ENCODE measurements around the gene TTF2. TPM values are rescaled to one million over a fixed set of nuclear protein-coding genes. Genes with fewer than 3 reads are reported as not detected.

The TTF2 gene
- total RNA-seq (10 to 100 TPM; 29.5 to 31.0 TPM), polyA plus RNA-seq (10 to 100 TPM; 10.8 to 13.4 (median 11.7) TPM), total RNA-seq (34.7 to 190 (median 55.2) reads per million in 6 experiments)

DNA sequence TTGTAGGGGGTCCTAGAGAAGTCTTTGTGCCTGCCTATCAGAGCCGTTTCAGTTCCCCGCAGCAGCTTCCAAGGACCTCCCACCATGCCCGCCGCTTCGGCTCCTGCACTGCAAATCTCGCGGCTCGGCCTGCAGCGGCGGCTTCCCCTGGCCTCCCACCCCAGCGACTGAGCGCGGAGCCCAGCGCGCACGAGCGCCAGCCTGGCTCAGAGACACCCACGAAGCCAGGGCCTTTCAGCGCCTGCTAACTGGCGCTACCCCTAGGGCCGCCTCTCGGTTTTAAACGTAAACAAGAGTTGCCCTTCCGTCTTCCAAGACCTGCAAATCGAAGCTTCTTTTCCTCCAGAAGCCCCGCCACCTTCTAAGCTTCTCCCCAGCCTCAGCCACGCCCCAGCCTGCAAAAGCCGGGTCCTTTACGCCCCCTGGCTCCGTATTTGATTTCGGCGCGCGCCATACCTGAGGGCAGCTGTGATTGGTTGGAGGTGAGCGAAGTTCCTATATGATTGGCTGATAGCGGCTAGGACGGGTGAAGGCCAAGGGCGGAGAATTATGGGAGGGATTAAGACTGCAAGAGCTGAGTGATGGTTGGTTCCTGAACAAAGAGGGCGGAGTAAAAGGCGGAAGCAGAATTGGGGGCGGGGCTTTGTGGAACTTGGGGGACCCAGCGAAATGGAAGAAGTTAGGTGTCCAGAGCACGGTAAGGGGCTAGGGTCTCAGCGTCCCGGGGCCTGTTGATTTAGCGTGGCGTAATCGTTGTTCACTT, at the start of gene TTF2:
TSS of gene TTF2 (plus strand) at position 649 of the 763 bp plus-strand sequence. CDS start at position 670, 21 bp downstream.
- Mint-ChIP-seq H3K27ac (peak within 1 kb of the TSS in 4 of 10 donors; percentile 19 to 86 (median 62)), H3K4me3 (no peak within 1 kb of the TSS), H3K27me3 (no peaks in the 10 kb centered on the region), H3K4me1 (peaks cover 9 to 48% (median 27%) of the 10 kb centered on the region in 4 donors), H3K36me3 (peaks cover 5 to 25% (median 16%) of the 10 kb centered on the region in 3 donors), H3K9me3 (no peaks in the 10 kb centered on the region)
- ATAC-seq (peak; percentile 90 to 91), DNase-seq (peak; percentile 87 to 99 (median 98))
- POLR2A ChIA-PET: interaction anchor here (0.6 to 3.3 kb wide), 19 partner anchors 10 to 870 kb away, joined by 3 to 23 read pairs (median 4); partner anchors contain the start of genes CD2, GDAP2, MAN1A2 and WDR3

DNA sequence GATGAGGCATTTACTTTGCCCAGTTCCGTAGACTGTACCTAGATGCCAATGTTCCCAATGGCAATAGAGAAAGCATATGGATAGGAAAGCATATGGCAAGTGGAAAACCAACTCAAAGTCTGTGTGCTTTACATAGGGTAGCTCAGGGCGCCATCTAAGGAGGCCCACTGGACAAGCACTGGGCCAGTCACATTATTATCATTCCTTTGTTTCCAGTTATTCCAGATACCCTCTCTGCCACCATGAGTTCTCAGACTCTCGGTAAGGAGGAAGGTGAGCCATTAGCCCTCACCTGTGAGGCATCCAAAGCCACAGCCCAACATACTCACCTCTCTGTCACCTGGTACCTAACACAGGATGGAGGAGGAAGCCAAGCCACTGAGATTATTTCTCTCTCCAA, 48.8 kb upstream of the TTF2 start:
- peaks cover 24 to 69% (median 56%) of the 10 kb centered on the region in 4 donors for H3K4me1 Mint-ChIP-seq
- peaks cover 0 to 6% (median 0%) of the 10 kb centered on the region in 9 donors for H3K9me3 Mint-ChIP-seq
- H3K36me3 Mint-ChIP-seq: peaks cover 0 to 36% (median 26%) of the 10 kb centered on the region in 3 donors
- POLR2A ChIA-PET: no interaction called here
- DNase-seq (no peak), ATAC-seq (no peak)
- H3K4me3 Mint-ChIP-seq: no peak overlapping the region
- H3K27ac Mint-ChIP-seq: peak overlapping the region in 2 of 10 donors; percentile 15 to 52
- no peaks in the 10 kb centered on the region for H3K27me3 Mint-ChIP-seq

DNA sequence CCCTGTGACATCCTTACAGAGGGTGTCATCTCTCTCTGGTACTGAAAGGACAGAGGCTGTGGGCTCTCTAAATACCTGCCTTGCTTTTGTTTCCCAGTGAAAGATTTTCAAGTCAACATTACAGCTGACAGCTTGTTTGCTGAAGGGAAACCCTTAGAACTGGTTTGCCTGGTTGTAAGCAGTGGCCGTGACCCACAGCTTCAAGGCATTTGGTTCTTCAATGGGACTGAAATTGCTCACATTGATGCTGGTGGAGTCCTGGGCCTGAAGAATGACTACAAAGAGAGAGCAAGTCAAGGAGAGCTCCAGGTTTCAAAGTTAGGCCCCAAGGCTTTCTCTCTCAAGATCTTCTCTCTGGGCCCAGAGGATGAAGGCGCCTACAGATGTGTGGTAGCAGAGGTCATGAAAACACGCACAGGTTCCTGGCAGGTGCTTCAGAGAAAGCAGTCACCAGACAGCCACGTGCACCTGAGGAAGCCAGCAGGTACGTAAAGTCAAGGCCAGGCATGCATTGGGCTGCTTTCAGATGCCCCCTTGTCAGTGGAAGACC, 46.7 kb upstream of the TTF2 start:
- H3K9me3 Mint-ChIP-seq: no peaks in the 10 kb centered on the region
- no peak overlapping the region for H3K4me3 Mint-ChIP-seq
- peak overlapping the region in 8 of 10 donors; percentile 19 to 81 (median 72) for H3K27ac Mint-ChIP-seq
- H3K27me3 Mint-ChIP-seq: no peaks in the 10 kb centered on the region
- DNase-seq (no peak), ATAC-seq (peak in 1 of 2 donors; percentile 37)
- H3K36me3 Mint-ChIP-seq: peaks cover 0 to 47% (median 31%) of the 10 kb centered on the region in 3 donors
- peaks cover 19 to 64% (median 41%) of the 10 kb centered on the region in 4 donors for H3K4me1 Mint-ChIP-seq
- POLR2A ChIA-PET: interaction anchor here (1.0 kb wide), 1 partner anchor 19 kb away, joined by 3 read pairs; no protein-coding TSS in a partner anchor

DNA sequence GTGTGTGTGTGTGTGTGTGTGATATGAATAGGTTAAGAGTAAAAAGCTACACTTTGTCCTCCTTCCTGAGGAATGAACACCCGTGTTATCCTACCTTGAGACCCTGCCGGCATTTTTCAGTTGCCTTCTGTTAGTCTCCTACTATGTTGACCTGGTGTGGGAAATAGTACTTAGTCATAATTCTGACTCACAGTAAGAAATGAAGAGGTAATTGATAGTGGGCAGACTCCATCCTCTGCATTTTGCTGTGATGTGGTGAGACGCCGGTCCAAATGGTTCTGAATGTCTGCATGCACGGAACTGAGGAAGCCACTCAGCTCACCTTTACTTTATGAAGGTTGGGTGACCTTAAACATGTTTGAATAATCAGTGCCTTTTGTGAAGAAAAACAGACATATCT, 45.9 kb upstream of the TTF2 start:
- Mint-ChIP-seq H3K4me1 (peaks cover 14 to 56% (median 33%) of the 10 kb centered on the region in 4 donors), H3K27ac (peak overlapping the region in 3 of 10 donors; percentile 34 to 72 (median 59)), H3K9me3 (no peaks in the 10 kb centered on the region), H3K27me3 (no peaks in the 10 kb centered on the region), H3K4me3 (no peak overlapping the region), H3K36me3 (peaks cover under 1 to 55% (median 38%) of the 10 kb centered on the region in 3 donors)
- POLR2A ChIA-PET: interaction anchor here (1.0 kb wide), 1 partner anchor 18 kb away, joined by 3 read pairs; no protein-coding TSS in a partner anchor
- ATAC-seq (no peak), DNase-seq (no peak)

DNA sequence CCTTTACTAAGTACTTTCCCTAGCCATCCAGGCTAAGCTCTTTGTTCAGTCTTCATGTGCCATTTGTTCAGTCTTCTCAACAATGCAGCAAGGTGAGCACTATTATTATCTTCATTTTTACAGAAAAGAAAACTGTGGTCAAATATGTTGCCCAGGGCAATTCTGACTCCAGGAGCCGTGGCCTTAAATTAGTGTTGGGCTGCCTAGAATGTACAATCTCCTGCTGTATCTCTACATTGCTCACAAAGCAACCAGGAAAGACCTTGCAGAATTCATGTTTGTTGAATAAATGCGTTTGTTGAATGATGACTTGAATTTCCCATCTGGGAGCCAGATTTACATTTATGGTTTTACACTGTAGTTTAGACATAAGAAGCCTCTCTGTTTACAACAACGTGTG, 44.4 kb upstream of the TTF2 start:
- Mint-ChIP-seq H3K4me1 (peaks cover 5 to 44% (median 18%) of the 10 kb centered on the region in 4 donors), H3K27ac (no peak overlapping the region), H3K27me3 (no peaks in the 10 kb centered on the region), H3K9me3 (no peaks in the 10 kb centered on the region), H3K36me3 (peaks cover 9 to 60% (median 48%) of the 10 kb centered on the region in 3 donors), H3K4me3 (no peak overlapping the region)
- POLR2A ChIA-PET: no interaction called here
- ATAC-seq (no peak), DNase-seq (no peak)

DNA sequence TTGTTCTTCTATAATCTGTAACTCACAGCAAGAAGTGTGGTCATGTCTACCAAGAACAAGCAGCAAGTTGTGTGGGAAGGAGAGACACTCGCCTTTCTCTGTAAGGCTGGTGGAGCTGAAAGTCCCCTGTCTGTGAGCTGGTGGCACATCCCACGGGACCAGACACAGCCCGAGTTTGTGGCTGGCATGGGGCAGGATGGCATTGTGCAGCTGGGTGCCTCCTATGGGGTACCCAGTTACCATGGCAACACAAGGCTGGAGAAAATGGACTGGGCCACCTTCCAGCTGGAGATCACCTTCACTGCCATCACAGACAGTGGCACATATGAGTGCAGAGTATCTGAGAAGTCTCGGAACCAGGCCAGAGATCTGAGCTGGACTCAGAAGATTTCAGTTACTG, 43.1 kb upstream of the TTF2 start:
- Mint-ChIP-seq H3K27ac (peak overlapping the region in 2 of 10 donors; percentile 38 to 39), H3K4me1 (peaks cover 5 to 33% (median 13%) of the 10 kb centered on the region in 4 donors), H3K27me3 (no peaks in the 10 kb centered on the region), H3K4me3 (no peak overlapping the region), H3K36me3 (peaks cover 9 to 59% (median 43%) of the 10 kb centered on the region in 3 donors), H3K9me3 (no peaks in the 10 kb centered on the region)
- POLR2A ChIA-PET: interaction anchor here (0.5 kb wide), 1 partner anchor 134 kb away, joined by 4 read pairs; no protein-coding TSS in a partner anchor
- ATAC-seq (no peak), DNase-seq (no peak)

DNA sequence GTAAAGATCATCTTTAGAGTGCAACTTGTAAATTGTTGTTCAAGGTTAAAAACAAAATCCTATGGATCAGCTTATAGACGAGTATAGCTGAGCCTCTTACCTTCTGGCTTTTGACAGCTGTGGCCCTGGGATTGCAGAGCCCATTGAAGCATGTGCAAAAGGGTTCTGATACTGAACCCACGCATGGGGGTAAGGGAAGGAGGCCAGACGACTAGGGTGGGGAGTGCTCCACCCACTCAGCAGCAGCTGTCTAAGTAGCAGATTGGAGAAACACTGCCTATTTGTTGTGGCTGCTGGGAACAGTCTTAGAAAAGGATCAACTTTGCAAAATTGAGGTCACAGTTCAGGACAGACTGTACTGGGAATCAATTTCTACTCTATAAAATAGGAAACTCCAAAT, 42.5 kb upstream of the TTF2 start:
- no peaks in the 10 kb centered on the region for H3K27me3 Mint-ChIP-seq
- POLR2A ChIA-PET: no interaction called here
- H3K36me3 Mint-ChIP-seq: peaks cover 9 to 61% (median 45%) of the 10 kb centered on the region in 3 donors
- DNase-seq (no peak), ATAC-seq (no peak)
- peaks cover 5 to 30% (median 13%) of the 10 kb centered on the region in 4 donors for H3K4me1 Mint-ChIP-seq
- H3K9me3 Mint-ChIP-seq: no peaks in the 10 kb centered on the region
- peak overlapping the region in 1 of 10 donors; percentile 52 for H3K27ac Mint-ChIP-seq
- H3K4me3 Mint-ChIP-seq: no peak overlapping the region

DNA sequence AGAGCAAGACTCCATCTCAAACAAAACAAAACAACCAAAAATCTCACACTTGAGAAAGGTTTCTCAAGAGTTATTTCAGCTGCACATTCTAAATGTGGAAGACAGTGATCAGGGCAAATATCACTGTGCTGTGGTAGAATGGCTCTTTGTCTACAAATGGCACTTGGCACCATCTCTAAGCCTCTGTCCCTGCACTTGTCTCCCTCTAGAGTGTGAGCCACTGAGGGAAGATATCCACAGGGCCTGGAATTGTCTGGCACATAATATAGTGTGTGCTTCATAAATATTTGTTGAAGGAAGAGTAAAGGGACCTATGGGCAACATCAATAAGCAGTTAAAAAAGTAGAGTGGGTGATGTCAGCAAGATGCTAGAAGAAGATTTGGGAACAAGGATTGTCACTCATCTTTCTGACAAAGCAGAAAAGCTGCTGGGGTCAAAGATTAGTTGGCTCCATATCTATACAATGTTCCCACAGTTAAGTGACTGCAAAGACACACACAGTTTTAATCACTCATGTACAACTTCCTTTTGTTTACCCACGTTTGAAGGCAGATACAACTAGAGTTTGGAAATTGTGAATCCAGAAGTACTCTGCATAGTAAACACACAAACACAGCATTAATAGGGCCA, 39.5 kb upstream of the TTF2 start:
- H3K27me3 Mint-ChIP-seq: peaks cover 0 to 1% (median 0%) of the 10 kb centered on the region in 5 donors
- POLR2A ChIA-PET: no interaction called here
- peak overlapping the region in 2 of 10 donors; percentile 52 to 83 for H3K27ac Mint-ChIP-seq

DNA sequence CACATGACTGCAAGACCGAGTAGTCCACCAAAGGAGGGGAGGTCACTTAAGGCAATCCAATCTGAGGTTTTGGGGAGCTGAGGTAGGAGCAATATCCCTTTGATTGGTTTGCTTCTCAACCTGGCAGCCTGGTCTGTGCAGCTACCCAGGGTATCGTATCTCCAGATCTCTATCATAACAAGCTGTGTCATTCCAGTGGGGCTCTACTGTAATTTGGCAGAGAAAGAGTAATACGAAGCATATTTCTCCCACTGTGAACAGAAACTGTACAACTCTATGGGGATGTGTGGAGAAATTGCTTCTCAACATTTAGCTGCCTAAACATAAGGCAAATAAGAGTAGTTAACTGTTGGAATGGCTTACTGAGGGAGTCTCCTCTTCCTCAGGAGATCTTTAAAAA, 38.0 kb upstream of the TTF2 start:
- H3K27ac Mint-ChIP-seq: no peak overlapping the region
- H3K36me3 Mint-ChIP-seq: peaks cover 9 to 75% (median 46%) of the 10 kb centered on the region in 3 donors
- peaks cover 3 to 12% (median 4%) of the 10 kb centered on the region in 4 donors for H3K4me1 Mint-ChIP-seq
- no peak overlapping the region for H3K4me3 Mint-ChIP-seq
- peaks cover 0 to 1% (median 0%) of the 10 kb centered on the region in 5 donors for H3K27me3 Mint-ChIP-seq
- POLR2A ChIA-PET: no interaction called here
- no peaks in the 10 kb centered on the region for H3K9me3 Mint-ChIP-seq
- ATAC-seq (no peak), DNase-seq (no peak)

More for the DNA sequence above, 39.5 kb upstream of the TTF2 start:
- ATAC-seq (no peak), DNase-seq (no peak)
- Mint-ChIP-seq H3K4me1 (peaks cover 3 to 16% (median 4%) of the 10 kb centered on the region in 4 donors), H3K4me3 (no peak overlapping the region), H3K36me3 (peaks cover 9 to 75% (median 41%) of the 10 kb centered on the region in 3 donors), H3K9me3 (no peaks in the 10 kb centered on the region)

DNA sequence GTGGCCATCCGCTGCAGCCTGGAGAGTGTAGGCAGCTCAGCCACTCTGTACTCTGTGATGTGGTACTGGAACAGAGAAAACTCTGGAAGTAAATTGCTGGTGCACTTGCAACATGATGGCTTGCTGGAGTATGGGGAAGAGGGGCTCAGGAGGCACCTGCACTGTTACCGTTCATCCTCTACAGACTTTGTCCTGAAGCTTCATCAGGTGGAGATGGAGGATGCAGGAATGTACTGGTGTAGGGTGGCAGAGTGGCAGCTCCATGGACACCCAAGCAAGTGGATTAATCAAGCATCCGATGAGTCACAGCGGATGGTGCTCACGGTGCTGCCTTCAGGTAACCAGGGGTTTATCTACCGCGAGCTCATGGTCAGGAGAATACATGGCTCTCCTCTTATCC, 34.6 kb upstream of the TTF2 start:
- POLR2A ChIA-PET: no interaction called here
- H3K4me1 Mint-ChIP-seq: peaks cover 1 to 12% (median 7%) of the 10 kb centered on the region in 4 donors
- no peak overlapping the region for H3K4me3 Mint-ChIP-seq
- peaks cover 0 to 53% (median 23%) of the 10 kb centered on the region in 3 donors for H3K36me3 Mint-ChIP-seq
- peak overlapping the region in 1 of 10 donors; percentile 13 for H3K27ac Mint-ChIP-seq
- H3K27me3 Mint-ChIP-seq: peaks cover 0 to 1% (median 0%) of the 10 kb centered on the region in 5 donors
- DNase-seq (no peak), ATAC-seq (no peak)
- H3K9me3 Mint-ChIP-seq: no peaks in the 10 kb centered on the region

DNA sequence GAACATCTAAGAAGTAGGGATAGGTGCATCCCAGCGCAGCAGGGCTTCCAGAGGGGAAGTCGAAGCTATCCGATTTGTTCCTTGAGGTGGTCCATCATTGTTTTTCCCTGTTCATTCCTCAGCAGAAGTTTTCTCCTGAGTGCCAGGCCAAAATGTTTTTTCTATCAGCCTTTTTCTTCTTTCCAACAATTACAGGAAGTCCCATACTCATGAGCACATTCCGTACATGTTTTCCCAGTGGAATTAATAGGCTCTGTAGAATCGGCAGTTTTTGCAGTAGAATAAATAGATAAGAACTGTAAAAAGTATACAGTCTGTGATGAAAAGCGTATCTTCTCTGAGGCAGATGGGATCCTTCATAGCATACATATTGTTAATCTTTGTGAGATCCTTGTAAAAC, 33.8 kb upstream of the TTF2 start:
- Mint-ChIP-seq H3K27me3 (peaks cover 0 to 1% (median 0%) of the 10 kb centered on the region in 5 donors), H3K27ac (no peak overlapping the region), H3K9me3 (no peaks in the 10 kb centered on the region), H3K4me1 (peaks cover 1 to 15% (median 9%) of the 10 kb centered on the region in 4 donors), H3K4me3 (no peak overlapping the region), H3K36me3 (peaks cover 0 to 50% (median 21%) of the 10 kb centered on the region in 3 donors)
- DNase-seq (no peak), ATAC-seq (no peak)
- POLR2A ChIA-PET: no interaction called here

DNA sequence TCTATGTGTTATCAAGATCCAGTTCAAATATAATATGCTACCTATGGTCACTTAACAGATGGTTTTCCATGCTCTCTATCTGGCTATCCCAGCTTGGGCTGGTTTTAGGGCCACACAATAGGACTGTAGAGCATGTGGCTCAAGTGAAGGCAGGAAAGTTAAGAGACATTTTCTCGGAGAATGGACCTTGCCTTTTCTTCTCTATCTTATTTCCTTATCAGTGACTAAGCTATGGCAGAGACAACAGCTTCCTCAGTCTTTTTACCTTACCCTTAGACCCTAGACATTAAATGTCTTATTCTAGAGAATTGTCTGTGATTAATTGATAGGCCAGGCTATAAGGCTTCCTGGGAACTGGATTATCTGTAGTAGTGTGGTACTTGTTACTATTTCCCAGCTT, 30.4 kb upstream of the TTF2 start:
- H3K36me3 Mint-ChIP-seq: peaks cover 0 to 48% (median 19%) of the 10 kb centered on the region in 3 donors
- ATAC-seq (no peak), DNase-seq (no peak)
- peaks cover 6 to 33% (median 22%) of the 10 kb centered on the region in 4 donors for H3K4me1 Mint-ChIP-seq
- POLR2A ChIA-PET: no interaction called here
- H3K27ac Mint-ChIP-seq: peak overlapping the region in 1 of 10 donors; percentile 1
- H3K4me3 Mint-ChIP-seq: no peak overlapping the region
- no peaks in the 10 kb centered on the region for H3K9me3 Mint-ChIP-seq
- no peaks in the 10 kb centered on the region for H3K27me3 Mint-ChIP-seq
